NCI-H1417 treated with DMSO at 0.1 percent for 48 hours (cell line): ENCODE measurements around the gene XDH.

Source experiments
- DNase-seq: peaks from one replicate; lab custom pipeline; 2025; lab: John Stamatoyannopoulos, UW

The XDH gene

DNA sequence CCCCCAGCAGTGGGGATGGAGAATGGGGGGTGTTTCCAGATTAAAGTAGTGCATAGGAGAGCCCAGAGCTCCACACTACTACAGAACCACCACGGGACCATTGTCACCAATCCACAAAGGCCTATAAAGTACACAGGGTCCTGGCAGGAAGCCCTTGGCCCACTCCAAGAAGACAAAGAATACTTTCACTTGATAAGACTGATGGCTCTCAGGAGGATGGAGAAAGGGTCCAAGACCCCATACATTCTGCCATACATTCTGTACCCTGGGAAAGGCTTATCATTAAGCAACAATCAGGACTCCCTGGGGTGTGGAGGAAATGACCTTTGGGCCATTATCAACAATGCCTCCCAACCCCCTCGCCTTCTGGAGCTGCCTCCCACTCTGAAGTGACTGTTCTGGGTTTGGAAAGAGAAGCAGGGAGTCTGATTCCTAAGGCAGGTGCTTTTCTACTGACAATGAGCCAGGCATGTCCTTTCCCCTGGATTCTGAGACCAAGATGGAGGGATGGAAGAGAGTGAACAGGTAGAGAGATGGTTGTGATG is 85.4 kb downstream of the XDH start:
- no peak for DNase-seq

DNA sequence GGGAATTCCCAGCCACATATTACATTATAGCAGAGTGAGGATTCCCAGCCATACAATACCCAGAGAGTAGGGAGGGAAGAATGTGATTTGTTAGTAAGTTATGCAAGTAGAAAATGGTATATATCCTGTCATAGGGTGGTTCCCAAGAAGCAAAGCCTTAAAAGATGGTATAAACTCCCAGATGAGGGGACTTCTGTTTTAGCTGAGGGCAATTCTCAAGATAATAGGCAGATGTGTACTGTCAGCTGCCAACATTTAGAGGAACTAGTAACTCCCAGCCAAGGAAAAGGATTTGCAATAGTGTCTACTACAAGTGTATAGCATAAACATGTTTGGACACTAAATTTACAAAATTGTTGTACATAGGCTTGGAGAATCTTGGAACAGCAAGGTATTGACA is 86.5 kb downstream of the XDH start:
- DNase-seq = no peak

DNA sequence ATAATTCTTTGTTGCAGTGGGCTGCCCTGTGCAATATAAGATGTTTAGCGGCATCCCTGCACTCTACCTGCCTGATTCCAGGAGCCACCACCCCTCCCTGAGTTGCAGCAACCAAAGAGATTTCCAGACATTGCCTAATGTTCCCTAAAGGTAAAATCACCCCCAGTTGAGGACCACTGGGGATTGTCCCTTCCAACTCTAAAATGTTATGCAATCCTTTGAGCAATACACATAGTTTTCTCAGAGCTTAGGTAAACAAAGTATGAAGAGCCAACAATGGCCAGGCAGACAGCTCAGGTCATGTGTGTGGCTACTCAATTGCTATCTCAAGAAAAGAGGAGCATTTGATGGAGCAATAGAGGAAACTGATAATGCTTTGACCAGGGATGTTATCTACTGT is 87.0 kb downstream of the XDH start:
- no peak for DNase-seq

DNA sequence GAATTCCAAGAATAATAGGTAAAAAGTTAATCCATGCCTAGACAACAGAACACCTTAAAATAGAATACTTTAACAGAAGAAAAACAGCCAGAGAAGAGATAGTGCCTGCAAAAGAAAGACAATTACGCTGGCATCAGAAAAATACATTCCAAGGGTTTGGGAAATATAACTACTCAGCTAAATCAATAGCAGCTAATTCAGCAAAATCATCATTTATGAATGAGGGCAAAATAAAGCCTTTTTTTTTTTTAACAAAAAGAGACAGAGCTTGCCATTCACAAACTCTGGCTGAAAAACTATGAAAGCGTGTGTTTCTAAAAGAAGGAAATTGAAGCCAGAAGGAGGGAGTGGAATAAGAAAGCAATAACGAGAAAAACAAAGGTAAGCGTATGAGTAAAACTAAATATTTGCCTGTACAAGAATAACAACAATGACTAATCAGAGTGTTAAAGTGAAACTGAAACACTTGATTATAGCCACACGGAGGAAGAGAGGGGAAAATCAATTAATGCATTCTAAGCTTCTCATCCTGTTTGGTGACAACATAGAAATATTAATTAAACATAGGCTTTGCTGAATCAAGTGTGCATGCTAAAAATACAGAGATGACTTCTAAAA is 90.4 kb downstream of the XDH start:
- DNase-seq = no peak

DNA sequence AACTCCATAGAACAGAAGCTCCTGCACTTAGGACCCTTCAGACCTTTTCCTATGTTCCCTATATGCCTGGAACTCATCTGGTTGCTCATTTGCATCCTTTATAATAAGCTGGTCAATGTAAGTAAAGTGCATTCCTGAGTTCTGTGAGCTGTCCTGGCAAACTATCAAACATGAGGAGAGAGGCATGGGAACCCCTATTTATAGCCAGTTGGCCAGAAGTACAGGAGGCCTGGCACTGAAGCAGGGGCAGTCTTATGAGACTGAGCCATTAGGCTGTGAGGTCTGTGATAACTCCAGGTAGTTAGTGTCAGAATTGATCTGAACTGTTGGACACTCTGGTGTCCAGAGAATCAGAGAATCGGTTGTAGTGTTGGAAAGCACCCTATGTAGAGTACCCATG is 92.2 kb downstream of the XDH start:
- DNase-seq = no peak

DNA sequence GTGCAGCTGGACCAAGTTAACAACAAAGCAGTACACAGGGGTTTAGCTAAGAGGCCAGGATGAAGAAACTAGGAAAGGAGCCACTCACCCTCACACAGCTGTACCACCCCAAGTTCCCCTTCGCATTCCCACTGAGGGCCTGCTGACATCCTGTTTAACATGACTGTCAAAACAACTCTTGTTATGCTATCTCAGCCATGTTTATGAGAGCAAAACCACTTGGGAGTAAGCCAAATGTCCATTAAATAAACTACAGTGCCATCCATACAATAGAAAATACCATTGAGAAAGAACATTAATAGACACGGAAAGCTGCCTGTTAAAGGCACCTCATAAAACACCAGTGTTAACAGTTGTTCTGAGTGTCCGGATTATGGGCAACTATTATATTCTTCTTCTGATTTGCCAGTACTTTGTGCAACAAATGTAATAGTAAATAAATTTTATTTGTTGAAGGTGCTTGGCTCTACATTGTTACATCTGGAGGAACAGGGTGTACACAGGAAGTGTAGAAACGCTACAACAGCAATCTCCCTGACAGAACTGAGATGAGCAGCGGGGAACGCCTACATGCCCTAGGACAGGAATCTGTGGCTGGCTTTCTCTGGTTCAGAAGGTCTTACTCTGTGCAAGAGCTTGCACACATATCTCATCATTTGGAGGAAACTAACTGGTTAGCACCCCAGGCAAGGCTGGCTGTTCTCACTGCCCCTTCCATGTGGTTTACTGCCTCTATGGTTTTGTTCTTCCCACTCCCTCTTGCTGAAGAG is 95.0 kb downstream of the XDH start:
- DNase-seq = no peak

DNA sequence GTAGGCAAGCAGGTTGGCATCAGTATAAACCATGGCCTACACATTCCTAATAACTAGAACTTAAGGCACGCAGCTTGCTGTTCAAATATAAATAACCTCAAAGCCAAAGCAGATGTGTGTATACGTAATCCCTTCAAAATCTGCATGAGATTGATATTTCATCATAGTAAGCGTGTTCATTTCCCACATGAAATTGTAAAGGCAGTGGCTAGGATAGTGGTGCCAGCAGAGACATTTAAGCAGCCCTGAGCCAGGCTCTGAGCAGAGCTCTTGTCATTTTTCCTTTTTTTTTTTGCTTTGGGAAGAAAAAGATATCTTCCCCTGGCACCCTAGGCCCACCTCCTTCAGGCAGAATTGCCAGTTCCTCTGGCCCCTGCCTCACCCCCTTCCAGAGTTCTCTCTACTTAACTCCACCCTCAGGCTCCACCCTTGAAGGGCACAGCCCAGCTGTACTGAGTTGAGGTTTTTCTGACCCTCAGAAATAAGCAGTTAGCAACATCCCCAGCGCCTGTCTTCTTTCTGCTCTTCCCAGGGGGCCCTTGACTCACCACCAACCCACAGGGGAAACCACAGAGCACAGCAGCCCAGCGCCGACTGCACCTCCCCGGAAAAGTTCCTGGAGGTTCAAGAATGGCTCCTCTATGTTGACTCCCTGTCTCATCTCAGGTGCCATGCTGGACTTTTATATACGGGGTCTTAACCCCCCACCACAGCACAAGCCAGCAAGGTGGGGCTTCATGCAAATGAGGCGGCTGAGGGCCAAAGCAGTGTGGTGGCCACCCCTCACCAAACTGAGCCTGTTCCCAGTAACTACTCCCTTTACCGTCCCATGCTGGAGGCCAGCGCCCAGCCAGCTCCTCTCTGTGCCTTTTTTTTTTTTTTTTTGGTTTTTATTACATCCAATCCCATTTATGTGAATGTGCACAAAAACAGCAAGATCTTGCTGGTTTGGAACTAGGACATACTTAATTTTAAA is 95.9 kb downstream of the XDH start:
- DNase-seq = no peak

DNA sequence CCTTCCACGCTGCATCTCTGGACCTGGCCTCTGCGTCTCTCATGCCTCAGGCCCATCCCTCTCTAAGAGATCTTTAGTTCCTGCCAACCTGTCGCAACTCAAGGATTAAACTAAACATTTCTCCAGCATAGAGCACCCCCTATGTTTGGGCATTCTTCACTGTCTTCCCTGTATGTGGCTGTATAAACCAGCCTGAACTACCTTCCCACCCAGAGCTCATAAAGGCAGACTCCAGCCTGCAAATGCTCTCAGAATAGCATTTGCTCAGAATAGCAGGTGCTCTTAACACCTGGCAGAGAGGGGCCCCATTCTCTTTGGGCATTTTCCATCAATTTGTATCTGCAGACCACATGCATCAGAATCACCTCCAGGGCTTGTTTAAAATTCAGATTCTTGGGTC is 97.1 kb downstream of the XDH start:
- DNase-seq = no peak

DNA sequence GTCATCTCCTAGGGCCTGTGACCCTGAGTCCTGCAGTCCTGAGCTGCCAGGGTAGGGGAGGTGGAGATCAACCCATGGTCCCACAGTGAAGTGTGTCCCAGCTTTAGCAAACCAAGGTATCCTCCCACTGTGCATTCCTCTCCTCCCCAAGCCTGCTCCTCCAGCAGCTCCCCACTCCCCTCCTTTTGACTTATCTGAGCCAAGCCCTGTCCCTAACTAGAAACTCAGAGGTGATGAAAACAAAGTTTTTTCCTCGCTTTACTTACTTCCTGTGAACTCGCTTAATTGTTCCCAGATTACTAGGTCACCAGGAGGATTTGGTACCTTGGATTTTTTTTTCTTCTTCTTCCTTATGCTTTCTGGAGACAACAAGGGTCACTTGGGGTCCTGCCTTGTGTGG is 99.8 kb downstream of the XDH start:
- no peak for DNase-seq

DNA sequence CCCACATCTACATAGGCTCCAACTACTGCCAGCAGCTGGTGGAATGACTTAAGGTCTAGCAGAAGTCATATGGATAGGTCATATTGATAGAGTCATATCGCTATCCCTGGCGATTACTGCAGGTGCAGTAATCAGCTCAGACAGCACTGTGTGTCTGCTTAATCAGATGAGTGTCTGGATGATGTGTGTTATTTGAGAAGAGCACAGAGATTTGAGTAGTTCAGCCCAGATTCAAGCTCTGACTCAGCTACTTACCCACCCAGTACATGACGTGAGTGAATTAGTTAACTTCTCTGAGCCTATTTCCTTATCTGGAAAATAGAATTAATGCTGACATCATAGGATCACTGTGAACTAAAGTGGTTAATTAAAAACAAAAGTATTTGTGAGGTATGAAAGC is 101.6 kb downstream of the XDH start:
- DNase-seq = no peak

DNA sequence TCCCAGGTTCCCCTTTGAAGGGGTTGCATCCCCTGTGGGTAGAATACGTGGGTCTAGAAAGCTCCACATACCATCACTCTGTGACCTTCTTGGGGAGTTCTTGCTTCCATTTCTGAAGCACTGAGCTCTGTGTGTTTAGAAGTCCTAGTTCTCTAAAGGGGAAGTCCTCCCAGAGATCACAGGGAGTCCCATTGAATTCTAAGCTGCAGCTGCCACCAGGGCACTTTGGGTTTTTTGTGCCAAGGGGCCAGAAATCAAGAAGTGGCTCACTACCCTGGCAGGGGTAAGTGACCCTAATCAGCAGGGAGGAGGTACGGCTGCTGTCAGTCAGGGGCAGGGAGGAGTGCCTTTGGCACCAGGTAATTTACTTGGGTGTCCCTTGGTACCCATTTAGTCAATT is 109.7 kb downstream of the XDH start:
- no peak for DNase-seq

DNA sequence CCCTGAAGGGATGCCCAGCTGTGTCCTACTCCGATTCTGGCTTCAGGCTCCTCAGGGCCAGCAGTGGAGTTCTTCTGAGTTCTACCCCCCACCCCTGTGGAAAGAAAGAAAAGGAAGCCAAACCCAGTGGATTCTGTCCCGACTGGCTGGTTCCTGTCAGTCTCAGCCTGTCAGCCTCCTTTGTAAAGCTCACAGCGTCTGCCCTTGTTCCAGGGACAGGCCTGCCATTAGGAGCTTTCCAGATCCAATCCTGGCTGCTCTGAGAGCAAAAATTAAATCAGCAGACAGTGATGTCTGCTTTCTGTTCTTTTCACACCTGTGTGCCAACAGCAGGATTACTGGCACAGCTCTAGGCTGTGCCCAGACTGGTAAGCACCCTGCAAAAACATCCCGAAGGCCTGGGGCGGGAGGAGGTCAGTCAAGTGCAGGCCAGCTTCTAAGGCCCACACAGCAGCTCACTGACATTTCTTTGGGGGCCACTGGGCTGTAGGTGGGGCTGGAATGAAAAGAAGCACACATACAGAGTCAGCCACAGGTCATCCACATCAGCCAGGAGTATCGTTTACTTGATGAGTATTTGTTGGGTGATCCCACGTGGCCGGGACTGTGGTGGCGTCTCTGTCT is 111.5 kb downstream of the XDH start:
- DNase-seq = no peak

DNA sequence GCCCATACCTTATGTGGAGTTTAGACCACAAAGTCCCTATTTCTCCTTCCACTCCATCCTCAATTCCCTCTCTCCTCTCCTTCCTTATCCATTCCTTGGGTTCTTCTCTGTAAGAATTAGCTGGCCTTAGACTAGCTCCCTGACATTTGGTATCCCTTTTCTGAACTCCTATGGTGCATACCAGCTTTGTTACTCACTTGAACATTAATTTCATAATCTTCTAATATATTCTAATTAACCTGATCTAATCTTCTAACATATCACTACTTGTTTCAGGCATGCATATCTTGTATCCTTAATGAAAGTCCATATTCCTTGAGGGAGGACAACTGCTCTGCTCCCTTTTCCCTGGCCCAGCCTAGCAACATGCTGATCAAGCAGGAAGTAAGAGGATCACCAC is 114.2 kb downstream of the XDH start:
- no peak for DNase-seq

DNA sequence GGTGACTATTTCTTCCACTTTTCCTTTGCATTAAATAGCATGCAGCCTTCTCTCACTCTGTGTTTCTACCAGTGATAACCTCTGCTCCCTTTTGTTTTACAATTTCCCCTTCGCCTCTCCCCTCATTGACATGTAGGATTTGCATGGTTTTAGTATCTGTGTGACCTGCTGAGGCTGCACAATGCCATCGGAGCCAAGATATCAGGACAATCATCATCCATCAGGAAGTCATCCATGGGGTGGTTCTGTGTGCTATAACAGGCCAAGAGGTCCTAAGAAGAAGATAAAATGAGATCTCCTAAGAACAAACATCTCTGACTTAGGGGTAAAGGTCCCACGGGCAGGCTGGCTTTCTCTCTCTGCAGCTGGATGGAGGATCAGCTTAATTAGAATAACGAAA is 115.0 kb downstream of the XDH start:
- no peak for DNase-seq

DNA sequence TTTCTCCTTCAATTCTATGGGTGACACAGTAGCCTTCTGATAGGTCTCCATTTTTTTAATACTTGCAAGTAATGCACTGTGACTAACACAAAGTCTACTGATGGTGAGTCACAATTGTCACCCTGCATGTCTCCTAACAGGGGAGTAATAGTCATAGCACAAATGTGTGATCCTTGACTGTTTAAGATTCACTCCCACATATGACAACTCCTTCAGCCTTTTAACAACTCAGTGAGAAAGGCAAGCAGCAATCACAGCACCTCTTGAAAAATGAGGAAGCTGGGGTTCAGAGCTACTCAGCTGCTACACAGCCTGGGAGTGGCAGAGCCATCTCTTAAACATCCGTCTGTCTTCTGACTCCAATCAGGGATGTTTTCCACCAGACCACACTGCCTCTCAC is 116.8 kb downstream of the XDH start:
- DNase-seq = no peak

DNA sequence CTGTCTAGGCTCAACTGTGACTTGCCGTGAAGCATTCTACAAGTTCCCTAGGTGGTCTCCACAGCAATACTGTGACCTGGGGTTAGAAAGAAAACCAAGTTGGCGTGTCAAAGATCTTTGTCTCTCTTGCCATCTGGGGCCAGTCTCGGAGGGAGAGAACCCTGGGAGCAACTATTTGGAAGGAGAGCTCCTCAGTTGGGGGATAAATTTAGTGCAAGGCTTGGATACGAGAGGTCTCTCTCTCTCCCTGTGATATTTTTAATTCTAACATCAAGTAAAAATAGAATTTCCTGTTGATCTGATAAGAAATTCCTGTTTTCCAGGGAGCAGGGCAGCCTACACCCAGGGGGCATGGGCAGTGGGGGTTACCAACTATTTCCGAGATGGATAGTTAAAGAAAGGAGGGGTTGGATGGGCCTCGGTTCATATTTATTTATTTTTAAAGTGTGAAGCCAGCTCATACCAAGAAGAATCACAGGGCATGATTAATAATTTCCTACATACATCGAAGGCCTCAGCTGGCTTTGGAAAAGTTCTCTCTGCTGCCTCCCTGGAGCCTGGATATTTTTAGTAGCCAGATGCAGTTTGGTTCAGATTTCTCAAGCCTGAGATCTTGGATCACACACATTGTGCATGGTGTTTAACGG is 117.8 kb downstream of the XDH start:
- DNase-seq = no peak

DNA sequence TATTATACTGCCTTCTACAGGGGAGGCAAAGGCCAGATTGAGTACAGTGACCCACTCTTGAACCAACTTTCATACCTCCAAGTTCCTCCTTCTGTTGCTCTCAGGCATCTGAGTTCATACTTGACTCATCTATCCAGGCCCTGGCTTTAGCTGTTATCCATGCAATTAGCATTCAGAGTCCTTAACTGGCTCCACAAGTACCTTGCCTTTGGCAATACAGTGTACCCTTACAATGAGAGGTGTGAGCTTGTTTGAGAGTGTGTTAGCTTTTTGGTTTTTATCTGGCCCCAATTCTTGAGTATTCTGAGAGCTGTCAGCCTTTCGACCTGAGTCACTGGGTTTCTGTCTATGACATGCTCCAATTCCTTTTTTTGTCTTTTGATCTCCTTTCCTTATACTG is 120.3 kb downstream of the XDH start:
- no peak for DNase-seq

DNA sequence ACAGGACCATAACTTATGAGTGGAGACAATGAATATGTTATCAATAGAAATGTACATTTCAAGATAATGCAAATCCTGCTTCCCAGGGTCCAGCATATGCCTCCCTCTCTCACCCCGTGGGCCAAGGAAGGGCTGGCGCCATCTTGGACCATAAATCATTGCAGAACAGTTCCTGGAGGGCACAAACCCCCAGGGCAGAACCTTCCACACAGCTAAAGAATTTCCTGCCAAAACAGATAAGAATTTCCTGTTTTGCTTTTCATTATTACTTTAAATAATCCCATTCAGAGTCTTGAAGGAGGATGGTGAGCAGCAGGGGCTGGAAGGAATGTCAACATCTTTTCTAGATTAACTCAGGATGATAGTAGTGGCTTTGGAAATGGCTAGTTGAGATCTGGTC is 126.9 kb downstream of the XDH start:
- no peak for DNase-seq

DNA sequence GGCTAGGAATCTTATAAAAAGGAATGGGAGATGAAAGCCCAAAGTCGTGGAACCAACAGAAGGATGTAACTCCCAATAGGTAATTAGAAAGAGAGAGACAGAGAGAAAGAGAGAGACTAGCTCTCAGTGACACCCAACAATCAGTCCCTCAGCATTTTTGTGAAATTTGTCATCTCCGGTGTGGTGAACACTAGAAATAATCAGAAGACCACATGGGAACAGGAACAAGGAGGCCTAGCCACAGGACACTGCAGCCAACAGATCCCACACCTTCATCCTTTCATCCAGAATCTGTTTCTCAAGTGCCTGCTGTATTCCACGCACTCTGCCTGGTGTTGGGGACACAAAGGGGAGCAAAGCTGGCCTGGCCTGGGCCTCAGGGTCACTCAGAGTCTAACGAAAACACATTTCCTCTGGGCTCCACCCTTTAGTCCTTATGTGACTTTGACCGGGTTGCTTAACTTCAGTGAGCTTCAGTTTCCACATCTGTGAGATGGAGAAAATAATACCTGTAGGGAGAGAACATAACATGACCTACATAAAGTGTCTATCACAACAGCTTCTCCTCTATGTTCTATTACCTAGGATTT is 127.5 kb downstream of the XDH start:
- no peak for DNase-seq

DNA sequence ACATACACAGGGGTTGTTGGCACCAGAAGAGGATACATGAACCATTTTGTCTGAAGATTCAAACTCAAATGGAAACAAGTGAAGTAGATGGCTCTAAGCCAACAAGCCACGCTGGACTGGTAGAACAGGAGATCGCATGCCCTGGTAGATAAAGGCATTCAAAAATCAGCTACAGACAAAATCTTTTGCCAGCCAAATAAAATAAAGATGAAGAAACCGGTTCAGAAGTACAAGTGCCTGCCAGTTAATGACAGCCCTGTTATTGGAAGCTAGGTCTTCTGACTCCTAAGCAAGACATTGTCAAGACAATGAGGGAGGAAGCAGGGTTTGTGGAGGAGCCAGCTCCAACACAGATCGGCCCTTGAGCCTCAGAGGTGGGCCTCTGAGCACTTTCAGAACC is 128.3 kb downstream of the XDH start:
- no peak for DNase-seq
